Fibroblast of lung (primary cell): ENCODE measurements around the gene TKT.

Experiments used
- EZH2 ChIP-seq: IDR thresholded peaks from 2 replicates; pipeline ENCODE4 v1.5.1; 2012; ENCODE audit warnings: low read length, control low read depth, mild to moderate bottlenecking; ENCODE audit errors: missing control alignments
- TF ChIP-seq, protein P1 (sequence below), 2 donors: IDR thresholded peaks in 1 of 2; conservative IDR thresholded peaks in 1 of 2; 1 replicate in 1 of 2; 2 replicates in 1 of 2; pipeline ENCODE4 v1.5.1; 2011 to 2012; ENCODE audit warnings: low read length in 2 of 2, control low read depth in 1 of 2, inconsistent platforms in 1 of 2, low read depth in 1 of 2, mild to moderate bottlenecking in 1 of 2

DNA sequence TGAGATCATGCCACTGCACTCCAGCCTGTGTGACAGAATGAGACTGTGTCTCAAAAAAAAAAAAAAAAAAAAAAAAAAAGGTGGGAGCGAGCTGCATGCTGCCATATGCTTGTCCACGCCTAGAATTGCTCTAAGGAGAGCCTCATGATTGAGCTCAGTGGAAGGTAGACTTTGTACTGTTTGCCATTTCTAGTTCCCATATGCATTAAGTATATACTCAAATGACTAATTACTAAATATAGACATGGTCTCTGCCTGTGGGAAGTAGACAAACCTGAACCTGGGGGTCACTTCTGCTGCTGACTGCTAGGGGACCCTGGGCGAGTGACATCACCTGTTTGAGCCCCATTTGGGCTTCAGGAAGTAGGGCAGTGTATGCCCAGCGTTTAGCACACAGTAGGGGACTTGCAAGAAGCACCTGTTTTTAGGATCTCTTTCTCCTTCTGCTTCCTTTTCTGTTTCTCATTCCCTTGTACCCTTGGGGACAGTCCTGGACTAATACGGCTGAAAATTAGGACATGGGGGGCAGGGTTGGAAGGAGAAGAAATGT lies 67.6 kb downstream of the TKT start:
- TF ChIP-seq, protein P1, sequence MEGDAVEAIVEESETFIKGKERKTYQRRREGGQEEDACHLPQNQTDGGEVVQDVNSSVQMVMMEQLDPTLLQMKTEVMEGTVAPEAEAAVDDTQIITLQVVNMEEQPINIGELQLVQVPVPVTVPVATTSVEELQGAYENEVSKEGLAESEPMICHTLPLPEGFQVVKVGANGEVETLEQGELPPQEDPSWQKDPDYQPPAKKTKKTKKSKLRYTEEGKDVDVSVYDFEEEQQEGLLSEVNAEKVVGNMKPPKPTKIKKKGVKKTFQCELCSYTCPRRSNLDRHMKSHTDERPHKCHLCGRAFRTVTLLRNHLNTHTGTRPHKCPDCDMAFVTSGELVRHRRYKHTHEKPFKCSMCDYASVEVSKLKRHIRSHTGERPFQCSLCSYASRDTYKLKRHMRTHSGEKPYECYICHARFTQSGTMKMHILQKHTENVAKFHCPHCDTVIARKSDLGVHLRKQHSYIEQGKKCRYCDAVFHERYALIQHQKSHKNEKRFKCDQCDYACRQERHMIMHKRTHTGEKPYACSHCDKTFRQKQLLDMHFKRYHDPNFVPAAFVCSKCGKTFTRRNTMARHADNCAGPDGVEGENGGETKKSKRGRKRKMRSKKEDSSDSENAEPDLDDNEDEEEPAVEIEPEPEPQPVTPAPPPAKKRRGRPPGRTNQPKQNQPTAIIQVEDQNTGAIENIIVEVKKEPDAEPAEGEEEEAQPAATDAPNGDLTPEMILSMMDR (conservative IDR thresholded peaks at IDR 0.05 in 1 of 2, IDR thresholded peaks at IDR 0.05 in 1 of 2; ENCODE audit: low read depth in 1 of 2, low read length in 2 of 2), result no peak
- TF ChIP-seq EZH2, result no peak
